Natural killer cell (primary cell): ENCODE measurements around the gene TBRG4. TPM values are rescaled to one million over a fixed set of nuclear protein-coding genes. Genes with fewer than 3 reads are reported as not detected.
A peak's percentile ranks its signal among the peaks of the same experiment; 100 is the strongest.

Source experiments
- ATAC-seq, 3 donors: fragments of 150-1000 bp in 2 of 3; fragments of 200-7000 bp in 1 of 3; cut with Tn5 transposase; 1 replicate in 1 of 3; 2 replicates in 2 of 3; pipeline ENCODE4 v1.10.0; 2021; ENCODE audit warnings: mild to moderate bottlenecking in 2 of 3, moderate library complexity in 2 of 3
- DNase-seq, 2 donors: peaks; one replicate each; pipeline versions ENCODE4 v3.0.0 to v3.0.0-alpha.2; 2013 to 2021; ENCODE audit warnings: mixed read lengths in 1 of 2
- H3K27ac ChIP-seq: one replicate; pipeline ENCODE4 v1.5.1; 2013; ENCODE audit warnings: mild to moderate bottlenecking, low read length
- H3K27me3 ChIP-seq: one replicate; pipeline ENCODE4 v1.6.1; 2013; ENCODE audit warnings: low read length; ENCODE audit not compliant: control insufficient read depth, insufficient read depth
- H3K36me3 ChIP-seq: one replicate; pipeline ENCODE4 v1.6.1; 2013; ENCODE audit warnings: low read length; ENCODE audit not compliant: control insufficient read depth, insufficient read depth
- H3K4me1 ChIP-seq: one replicate; pipeline ENCODE4 v1.6.1; 2013; ENCODE audit warnings: low read length; ENCODE audit not compliant: control insufficient read depth, insufficient read depth
- H3K4me3 ChIP-seq: one replicate; pipeline ENCODE4 v1.5.1; 2013; ENCODE audit warnings: low read length
- H3K9me3 ChIP-seq: one replicate; pipeline ENCODE4 v1.6.1; 2013; ENCODE audit warnings: low read length; ENCODE audit not compliant: control insufficient read depth, insufficient read depth
- H3K27ac Mint-ChIP-seq, 2 donors: one replicate each; pipeline ENCODE4 v1.8.0; 2022; ENCODE audit warnings: mild to moderate bottlenecking in 2 of 2, mixed read lengths in 2 of 2, moderate library complexity in 1 of 2
- H3K27me3 Mint-ChIP-seq, 2 donors: one replicate each; pipeline ENCODE4 v1.8.0; 2022; ENCODE audit warnings: low read depth in 2 of 2, mixed read lengths in 2 of 2
- H3K36me3 Mint-ChIP-seq: one replicate; pipeline ENCODE4 v1.8.0; 2022; ENCODE audit warnings: mixed read lengths
- H3K4me1 Mint-ChIP-seq, 2 donors: one replicate each; pipeline ENCODE4 v1.8.0; 2022; ENCODE audit warnings: mixed read lengths in 2 of 2
- H3K4me3 Mint-ChIP-seq: one replicate; pipeline ENCODE4 v1.8.0; 2022; ENCODE audit warnings: mild to moderate bottlenecking, moderate library complexity, mixed read lengths
- H3K9me3 Mint-ChIP-seq, 2 donors: one replicate each; pipeline ENCODE4 v1.8.0; 2022; ENCODE audit warnings: mixed read lengths in 2 of 2
- CTCF ChIP-seq: fragments of 200-600 bp; IDR thresholded peaks from one replicate; pipeline ENCODE4 v1.8.0; 2022; ENCODE audit warnings: antibody characterized with exemption
- WGBS: methylation state at CpG from one replicate; pipeline ENCODE4 v1.1.7; 2013; ENCODE audit warnings: missing lambda C conversion rate; ENCODE audit not compliant: insufficient coverage; 5-methylcytosine and 5-hydroxymethylcytosine counted together
- intact Hi-C: fragments of 100-400 bp; cut with micrococcal nuclease; formaldehyde crosslinking; loops from one replicate; pipeline ENCODE4 v1.14.2; 2022
- total RNA-seq, 4 donors: library from RNA; stranded (reverse); fragments of 120-200 nt in 1 of 4; gene quantifications; one replicate each; pipeline versions ENCODE4 v1.2.3 to v1.2.4, GENCODE V29; 2013 to 2022

TBRG4 gene
- total RNA-seq, 3 donors from 2014 or later (not counting 1 experiment from before 2014, with no cell fraction given) = 48.6 to 56.7 (median 55.9) TPM

- Histone ChIP-seq H3K36me3 (no peaks in the 10 kb centered on the region), H3K4me1 (peaks cover 12% of the 10 kb centered on the region), H3K27me3 (peaks cover 5% of the 10 kb centered on the region), H3K9me3 (no peaks in the 10 kb centered on the region), H3K27ac (no peak overlapping the region), H3K4me3 (no peak overlapping the region)
- Mint-ChIP-seq H3K4me3 (peak overlapping the region; percentile 21), H3K27me3 (peaks cover 0 to 10% of the 10 kb centered on the region in 2 donors), H3K9me3 (no peaks in the 10 kb centered on the region), H3K36me3 (no peaks in the 10 kb centered on the region), H3K4me1 (peaks cover 6 to 8% of the 10 kb centered on the region in 2 donors), H3K27ac (no peak overlapping the region)
- intact Hi-C loops = no loop called here
- no peak for DNase-seq
- ATAC-seq = no peak
- 91% methylated on average over 6 of the region's 6 CpGs for WGBS
- no peak for TF ChIP-seq CTCF
Observed at GRCh38 chr7:45087301-45088145, 24.0 kb downstream of the TBRG4 start.

DNA sequence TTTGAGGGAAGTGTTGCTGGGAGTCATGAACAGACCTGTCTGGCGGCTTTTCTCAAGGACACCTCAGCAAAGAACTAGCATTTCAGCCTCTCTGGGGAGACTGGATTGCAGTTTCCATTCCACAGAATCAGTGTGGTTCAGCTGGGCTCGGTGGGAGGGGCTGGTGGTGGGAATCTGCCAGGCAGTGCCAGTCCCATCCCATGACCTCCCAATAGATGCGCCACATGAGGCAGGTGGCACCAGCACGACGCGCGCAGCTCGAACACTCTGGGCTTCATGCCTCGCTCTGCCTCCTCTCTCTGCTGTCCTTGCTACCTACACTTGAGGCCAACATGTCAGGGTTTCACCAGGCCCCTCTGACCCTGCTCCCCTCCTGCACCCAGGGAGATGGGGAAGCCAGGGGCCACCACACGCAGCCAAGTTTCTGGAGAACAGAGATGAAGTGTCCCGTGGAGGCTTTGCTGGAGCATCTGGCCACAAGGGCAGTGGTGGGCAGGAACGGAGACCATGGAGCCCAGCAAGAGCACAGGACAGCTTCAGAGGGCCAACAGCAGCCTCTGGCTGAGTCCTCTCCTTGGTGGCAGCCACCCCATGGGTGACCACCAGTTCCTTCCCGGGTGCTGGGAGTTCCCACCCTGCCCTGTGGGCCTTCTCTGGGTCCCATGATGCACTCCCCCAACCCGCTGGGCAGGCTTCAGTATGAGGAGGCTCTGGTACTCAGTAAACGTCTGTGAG, 25.0 kb downstream of the TBRG4 start:
- Histone ChIP-seq H3K4me3 (no peak overlapping the region), H3K4me1 (peaks cover 12% of the 10 kb centered on the region), H3K36me3 (no peaks in the 10 kb centered on the region), H3K27ac (no peak overlapping the region), H3K27me3 (peaks cover 5% of the 10 kb centered on the region), H3K9me3 (no peaks in the 10 kb centered on the region)
- Mint-ChIP-seq H3K27me3 (peaks cover 0 to 10% of the 10 kb centered on the region in 2 donors), H3K4me1 (peaks cover 6 to 8% of the 10 kb centered on the region in 2 donors), H3K4me3 (no peak overlapping the region), H3K36me3 (no peaks in the 10 kb centered on the region), H3K9me3 (no peaks in the 10 kb centered on the region), H3K27ac (no peak overlapping the region)
- intact Hi-C loops = no loop called here
- DNase-seq (no peak), ATAC-seq (no peak)
- TF ChIP-seq CTCF = no peak
- 83% methylated on average over 15 of the region's 15 CpGs for WGBS

GRCh38 chr7:45085619-45086200, 25.8 kb downstream of the TBRG4 start:
- H3K4me3 Mint-ChIP-seq = peak overlapping the region; percentile 61
- H3K36me3 ChIP-seq = no peaks in the 10 kb centered on the region
- no peaks in the 10 kb centered on the region for H3K9me3 ChIP-seq
- H3K27ac ChIP-seq = no peak overlapping the region
- H3K4me1 ChIP-seq = peaks cover 12% of the 10 kb centered on the region
- ATAC-seq (no peak), DNase-seq (no peak)
- peaks cover 5% of the 10 kb centered on the region for H3K27me3 ChIP-seq
- TF ChIP-seq CTCF = no peak
- H3K9me3 Mint-ChIP-seq = no peaks in the 10 kb centered on the region
- H3K4me1 Mint-ChIP-seq = peaks cover 6 to 11% of the 10 kb centered on the region in 2 donors
- H3K27ac Mint-ChIP-seq = no peak overlapping the region
- H3K4me3 ChIP-seq = no peak overlapping the region
- no peaks in the 10 kb centered on the region for H3K36me3 Mint-ChIP-seq
- 90% methylated on average over 23 of the region's 23 CpGs for WGBS
- intact Hi-C loops = no loop called here
- H3K27me3 Mint-ChIP-seq = peaks cover 0 to 10% of the 10 kb centered on the region in 2 donors
